HepG2 (cell line): ENCODE measurements around the gene TPSB2. TPM values are rescaled to one million over a fixed set of nuclear protein-coding genes. Genes with fewer than 3 reads are reported as not detected.
"Not testable (repeated sequence)": the region's sequence is repeated elsewhere in the genome, so short reads cannot be mapped to it uniquely, and the experiment has no call there.

ENCODE experiments used
- ATAC-seq: fragments of 200-7000 bp; cut with Tn5 transposase; 3 replicates; pipeline ENCODE4 v1.9.1; 2020; ENCODE audit warnings: mild to moderate bottlenecking, moderate library complexity
- Bru-seq: library from RNA; stranded (reverse); fragments of 400-500 nt; gene quantifications from one replicate; lab custom pipeline; 2021; lab: Mats Ljungman, UMichigan
- BruChase-seq, 2 experiments: library from RNA; stranded (reverse); fragments of 400-500 nt; gene quantifications; one replicate each; lab custom pipeline; 2021; lab: Mats Ljungman, UMichigan
- BruUV-seq: library from RNA; stranded (reverse); fragments of 400-500 nt; replicated peaks from 2 replicates; lab custom pipeline; 2021; lab: Mats Ljungman, UMichigan
- CTCF ChIA-PET: fragments of 300-600 bp; formaldehyde crosslinking; extraction: SDS; loops from one replicate; lab custom pipeline; 2021; ENCODE audit warnings: low total read pairs, inconsistent platforms, low intra/inter-chr PET ratio; lab: Yijun Ruan, JAX
- POLR2A ChIA-PET: fragments of 350-600 bp; sonication (Branson Sonifier 250); formaldehyde crosslinking; loops from one replicate; lab custom pipeline; 2020; ENCODE audit warnings: antibody characterized with exemption, inconsistent platforms; lab: Yijun Ruan, JAX
- DNase-seq: peaks from one replicate; pipeline ENCODE4 v3.0.0-alpha.2; 2015; ENCODE audit warnings: low spot score
- FAIRE-seq: peaks from 3 replicates; lab custom pipeline; 2011; peaks lifted over from hg19 to GRCh38; lab: Jason Lieb, UNC
- H2AFZ ChIP-seq: one replicate; pipeline ENCODE4 v1.6.1; 2011; ENCODE audit warnings: low read length, inconsistent platforms
- H3K27ac ChIP-seq: fragments of 300-600 bp; 3 replicates; pipeline ENCODE4 v1.8.0; 2011; ENCODE audit warnings: mixed run types, mild to moderate bottlenecking, mixed read lengths, low read length, inconsistent platforms; ENCODE audit not compliant: insufficient read depth; ENCODE audit errors: extremely low read length
- H3K27me3 ChIP-seq, 2 experiments: fragments of 200-600 bp in 1 of 2; 2 replicates in 1 of 2; 3 replicates in 1 of 2; pipeline versions ENCODE4 v1.6.0 to v1.8.0; 2011; ENCODE audit warnings: low read length in 2 of 2, mild to moderate bottlenecking in 2 of 2, moderate library complexity in 2 of 2, inconsistent platforms in 1 of 2; ENCODE audit not compliant: insufficient read depth in 2 of 2, control insufficient read depth in 1 of 2
- H3K36me3 ChIP-seq, 2 experiments: fragments of 200-600 bp in 1 of 2; replicated peaks in 1 of 2; 2 replicates in 1 of 2; 3 replicates in 1 of 2; pipeline versions ENCODE4 v1.5.1 to v1.8.0; 2011; ENCODE audit warnings: low read length in 2 of 2, inconsistent platforms in 1 of 2; ENCODE audit not compliant: insufficient read depth in 2 of 2, control insufficient read depth in 1 of 2
- H3K4me1 ChIP-seq: 2 replicates; pipeline ENCODE4 v1.5.1; 2012; ENCODE audit warnings: low read length, inconsistent platforms; ENCODE audit not compliant: insufficient read depth
- H3K4me2 ChIP-seq: 2 replicates; pipeline ENCODE4 v1.6.0; 2011; ENCODE audit warnings: low read depth, low read length, inconsistent platforms
- H3K4me3 ChIP-seq, 3 experiments: fragments of 200-600 bp in 1 of 3; sonication (generic), shearing (Covaris generic) in 1 of 3; replicated peaks in 1 of 3; 2 replicates each; pipeline ENCODE4 v1.5.1; 2011 to 2016; ENCODE audit warnings: low read length in 3 of 3, inconsistent platforms in 2 of 3, low read depth in 2 of 3, mild to moderate bottlenecking in 2 of 3, control low read depth in 1 of 3, mixed read lengths in 1 of 3; ENCODE audit not compliant: insufficient read depth in 1 of 3
- H3K79me2 ChIP-seq: one replicate; pipeline ENCODE4 v1.6.1; 2011; ENCODE audit warnings: low read length, inconsistent platforms; ENCODE audit not compliant: insufficient read depth
- H3K9ac ChIP-seq: 2 replicates; pipeline ENCODE4 v1.6.0; 2011; ENCODE audit warnings: mild to moderate bottlenecking, low read depth, low read length, inconsistent platforms; ENCODE audit not compliant: insufficient read depth
- H3K9me3 ChIP-seq: 2 replicates; pipeline ENCODE4 v1.5.1; 2012; ENCODE audit warnings: mild to moderate bottlenecking, low read length
- H4K20me1 ChIP-seq: 2 replicates; pipeline ENCODE4 v1.6.0; 2011; ENCODE audit warnings: inconsistent platforms, mild to moderate bottlenecking, low read length, moderate library complexity; ENCODE audit not compliant: insufficient read depth
- HMG20B ChIP-seq: conservative IDR thresholded peaks from 2 replicates; pipeline ENCODE4 v1.6.1; 2016; ENCODE audit warnings: missing genetic modification reagents, missing compliant biosample characterization
- MAFG ChIP-seq: sonication (generic); formaldehyde crosslinking; IDR thresholded peaks from 2 replicates; pipeline ENCODE4 v1.5.1; 2020; ENCODE audit warnings: mild to moderate bottlenecking, missing genetic modification reagents
- MAFK ChIP-seq, 2 experiments: IDR thresholded peaks in 1 of 2; conservative IDR thresholded peaks in 1 of 2; 2 replicates each; pipeline ENCODE4 v1.6.1; 2011; ENCODE audit warnings: improper control_type of control experiment in 2 of 2, low read length in 2 of 2
- NPAS2 ChIP-seq: sonication (generic); formaldehyde crosslinking; IDR thresholded peaks from 2 replicates; pipeline ENCODE4 v1.8.0; 2022; ENCODE audit warnings: mild to moderate bottlenecking, missing genetic modification reagents, borderline replicate concordance
- POGZ ChIP-seq: sonication (generic); formaldehyde crosslinking; IDR thresholded peaks from 2 replicates; pipeline ENCODE4 v1.4.0; 2020; ENCODE audit warnings: mild to moderate bottlenecking, missing genetic modification reagents
- ZSCAN29 ChIP-seq: sonication (generic); formaldehyde crosslinking; conservative IDR thresholded peaks from 2 replicates; pipeline ENCODE4 v1.4.0; 2020; ENCODE audit warnings: mild to moderate bottlenecking, missing genetic modification reagents
- WGBS: methylation state at CpG from one replicate; pipeline ENCODE4 v1.1.6; 2017; ENCODE audit warnings: low lambda C conversion rate; 5-methylcytosine and 5-hydroxymethylcytosine counted together
- in situ Hi-C: cut with HindIII; loops from 2 replicates; pipeline ENCODE4 v1.10.0; 2017; ENCODE audit warnings: low pct_unique_long_range_greater_than_20kb; ENCODE audit not compliant: extremely low pct_ligation_motif_present
- intact Hi-C: fragments of 100-400 bp; cut with micrococcal nuclease; formaldehyde crosslinking; loops from one replicate; pipeline ENCODE4 v1.10.0; 2022; ENCODE audit not compliant: unreplicated experiment
- long read RNA-seq, 2 experiments: library from RNA in 1 of 2; library from polyadenylated mRNA in 1 of 2; stranded (forward) in 1 of 2; unstranded in 1 of 2; transcript quantifications; one replicate each; pipeline ENCODE4 v2.0.0, GENCODE V29; 2019 to 2022
- polyA minus RNA-seq, 3 experiments: library from RNA; depleted of rRNA, polyadenylated mRNA; stranded (reverse); fragments of >200 nt; gene quantifications; 2 replicates each; pipeline ENCODE4 v1.2.3, GENCODE V29; 2011; ENCODE audit warnings: low replicate concordance in 1 of 3
- polyA plus RNA-seq, 8 experiments: library from polyadenylated mRNA; depleted of rRNA in 3 of 8; stranded (reverse) in 7 of 8; unstranded in 1 of 8; fragments of >200 nt; fragmentation: Illumina TruSeq in 4 of 8; extraction: Trizol in 4 of 8; gene quantifications; 2 replicates each; pipeline versions ENCODE4 v1.2.1 to v1.2.3, GENCODE V29; 2011 to 2016; ENCODE audit warnings: low read depth in 4 of 8, missing spikeins in 1 of 8, mixed read lengths in 1 of 8; ENCODE audit not compliant: insufficient read depth in 1 of 8
- total RNA-seq, 5 experiments: library from RNA; depleted of rRNA; stranded (reverse); fragments of >200 nt; fragmentation: Illumina TruSeq; extraction: Trizol; gene quantifications; 2 replicates each; pipeline ENCODE4 v1.2.3, GENCODE V29; 2016; ENCODE audit warnings: low read depth in 1 of 5
- TF ChIP-seq, protein P1 (sequence below): sonication (generic); formaldehyde crosslinking; IDR thresholded peaks from 2 replicates; pipeline ENCODE4 v1.4.0; 2020; ENCODE audit warnings: mild to moderate bottlenecking, missing genetic modification reagents

The TPSB2 gene
- not detected in 2 replicates for total RNA-seq (2016; rRNA removed; fragmentation: Illumina TruSeq; extraction: Trizol)
- total RNA-seq (2016; cell fraction: cytosol; rRNA removed; fragmentation: Illumina TruSeq; extraction: Trizol; ENCODE audit: low read depth), result not detected in 2 replicates
- total RNA-seq (2016; cell fraction: insoluble cytoplasmic fraction; rRNA removed; fragmentation: Illumina TruSeq; extraction: Trizol), result not detected in 2 replicates
- not detected in 2 replicates for total RNA-seq (2016; cell fraction: membrane; rRNA removed; fragmentation: Illumina TruSeq; extraction: Trizol)
- total RNA-seq (2016; cell fraction: nucleus; rRNA removed; fragmentation: Illumina TruSeq; extraction: Trizol), result not detected in 2 replicates
- 0.14 TPM in 1 of 2 replicates, not detected in the other for polyA plus RNA-seq (2011; rRNA removed)
- polyA plus RNA-seq (2011; cell fraction: cytosol; rRNA removed), result 0.14 and 0.15 TPM in 2 replicates
- polyA plus RNA-seq (2011; cell fraction: nucleus; rRNA removed), result 0.11 TPM in 1 of 2 replicates, not detected in the other
- not detected in 2 replicates for polyA plus RNA-seq (2012)
- polyA plus RNA-seq (2016; cell fraction: cytosol; fragmentation: Illumina TruSeq; extraction: Trizol; ENCODE audit: low read depth), result not detected in 2 replicates
- not detected in 2 replicates for polyA plus RNA-seq (2016; cell fraction: insoluble cytoplasmic fraction; fragmentation: Illumina TruSeq; extraction: Trizol; ENCODE audit: low read depth)
- not detected in 2 replicates for polyA plus RNA-seq (2016; cell fraction: membrane; fragmentation: Illumina TruSeq; extraction: Trizol; ENCODE audit: low read depth)
- polyA plus RNA-seq (2016; cell fraction: nucleus; fragmentation: Illumina TruSeq; extraction: Trizol; ENCODE audit: insufficient read depth, low read depth), result not detected in 2 replicates
- not detected in 2 replicates for polyA minus RNA-seq (2011; rRNA and poly(A)+ RNA removed; ENCODE audit: low replicate concordance)
- polyA minus RNA-seq (2011; cell fraction: cytosol; rRNA and poly(A)+ RNA removed), result not detected in 2 replicates
- polyA minus RNA-seq (2011; cell fraction: nucleus; rRNA and poly(A)+ RNA removed), result not detected in 2 replicates
- not detected for Bru-seq, nascent RNA
- not detected for BruChase-seq, experiment 1, labeled RNA remaining after a 6-hour chase
- not detected for BruChase-seq, experiment 2, labeled RNA remaining after a 2-hour chase
- long read RNA-seq, experiment 1, partial matches to known transcripts, result 0 of 1 reads
- long read RNA-seq, experiment 1, other reads (novel, unspliced or antisense), result 0 of 1 reads
- long read RNA-seq, experiment 2, result 0 reads

DNA sequence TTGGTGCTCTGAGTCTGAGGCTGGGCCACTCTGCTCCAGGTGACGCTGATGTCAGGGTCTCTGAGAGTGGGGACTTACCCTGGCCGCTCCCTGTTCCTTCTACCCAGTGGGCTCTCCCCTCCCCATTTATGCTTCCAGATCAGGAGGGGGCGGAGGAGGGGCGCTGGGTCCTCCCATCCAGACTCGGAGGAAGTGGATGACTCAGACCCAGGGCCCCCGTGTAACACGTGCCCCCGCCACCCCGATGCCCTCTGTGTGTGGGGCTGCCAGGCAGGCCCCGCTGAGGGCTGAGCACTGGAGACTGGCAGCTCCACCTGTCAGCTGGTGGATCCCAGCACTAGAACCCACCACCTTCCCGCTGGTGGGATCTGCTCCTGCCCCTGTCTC lies at the start of gene TPSB2:
TSS of gene TPSB2 (minus strand) at position 101 of the 387 bp plus-strand sequence. CDS start 233 bp downstream, outside the sequence.
- H3K9ac ChIP-seq, CTCF ChIA-PET, H3K4me2 ChIP-seq, intact Hi-C loops, H3K79me2 ChIP-seq, H4K20me1 ChIP-seq, FAIRE-seq, POLR2A ChIA-PET, BruUV-seq, H3K36me3 ChIP-seq, H3K4me1 ChIP-seq, ATAC-seq, H3K4me3 ChIP-seq, DNase-seq, in situ Hi-C loops, H3K27ac ChIP-seq, H2AFZ ChIP-seq, H3K9me3 ChIP-seq: not testable (repeated sequence)
- WGBS, result no CpG with 5 or more reads among the region's 11 CpGs
- H3K27me3 ChIP-seq, result peaks cover 7 to 10% of the 10 kb centered on the region in 2 experiments; a peak in 4 of 5 replicates

DNA sequence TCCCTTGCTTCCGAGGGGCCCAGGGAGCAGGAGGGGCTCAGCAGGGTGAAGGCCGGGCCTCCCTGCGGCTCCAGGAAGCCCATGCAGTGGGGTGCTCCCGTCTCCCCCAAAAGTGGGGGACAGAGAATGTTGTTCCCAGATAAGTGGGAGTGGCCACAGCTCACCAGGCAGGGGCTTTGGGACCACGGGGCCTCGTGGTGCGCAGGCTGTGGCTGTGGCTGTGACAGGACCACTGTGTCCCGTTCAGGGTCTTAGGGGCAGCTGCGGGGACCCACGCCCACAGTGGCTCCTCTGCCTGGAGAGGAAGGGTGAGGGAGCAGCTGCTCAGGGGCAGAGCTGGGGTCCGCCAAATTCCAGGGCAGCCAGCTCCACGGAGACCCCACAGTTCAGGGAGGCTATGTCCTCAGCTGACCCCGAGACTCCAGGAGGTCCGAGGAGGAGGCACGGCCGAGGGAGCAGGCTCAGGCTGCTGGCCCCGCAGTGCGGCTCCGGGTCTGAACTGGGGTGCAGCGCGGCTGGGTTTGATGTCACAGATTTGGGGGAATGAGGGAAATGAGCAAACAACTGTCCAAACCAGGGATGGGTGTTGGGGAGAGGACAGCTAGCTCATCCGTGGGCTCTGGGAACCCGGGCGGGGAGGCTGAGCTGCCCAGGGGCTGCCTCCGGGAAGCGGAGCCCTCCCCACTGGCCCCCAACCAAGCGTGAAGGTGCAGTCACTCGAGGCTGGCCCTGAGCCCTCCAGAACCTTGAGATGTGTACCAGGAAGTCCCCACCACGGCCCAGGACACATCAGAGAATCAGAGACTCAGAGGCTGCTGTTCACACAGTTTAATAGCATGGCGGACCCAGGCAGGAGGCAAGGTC lies 49.3 kb upstream of the TPSB2 start:
- no peak overlapping the region for H3K4me3 ChIP-seq
- ATAC-seq, result no peak
- no peaks in the 10 kb centered on the region for H3K79me2 ChIP-seq
- ChIA-PET CTCF (no interaction called here), POLR2A (no interaction called here)
- intact Hi-C loops (no loop called here), in situ Hi-C loops (no loop called here)
- no TSS peak for BruUV-seq
- H3K27me3 ChIP-seq, result peaks cover 35 to 85% of the 10 kb centered on the region in 2 experiments
- H2AFZ ChIP-seq, result no peak overlapping the region
- H3K4me1 ChIP-seq, result no peaks in the 10 kb centered on the region
- H3K27ac ChIP-seq, result no peak overlapping the region
- H3K36me3 ChIP-seq, result no peaks in the 10 kb centered on the region
- no peak for FAIRE-seq
- no peak for DNase-seq
- H3K9me3 ChIP-seq, result no peaks in the 10 kb centered on the region
- H4K20me1 ChIP-seq, result no peaks in the 10 kb centered on the region
- H3K9ac ChIP-seq, result no peak overlapping the region
- WGBS, result 25% methylated on average over 13 of the region's 30 CpGs
- no peak overlapping the region for H3K4me2 ChIP-seq
- TF ChIP-seq MAFK (conservative IDR thresholded peaks at IDR 0.05 in 1 of 2, IDR thresholded peaks at IDR 0.05 in 1 of 2; ENCODE audit: low read length in 2 of 2) (no peak), ZSCAN29 (CRISPR knock-in tag) (no peak), NPAS2 (CRISPR knock-in tag) (no peak), POGZ (no peak), MAFG (CRISPR knock-in tag) (no peak), HMG20B (no peak)
- TF ChIP-seq, protein P1, sequence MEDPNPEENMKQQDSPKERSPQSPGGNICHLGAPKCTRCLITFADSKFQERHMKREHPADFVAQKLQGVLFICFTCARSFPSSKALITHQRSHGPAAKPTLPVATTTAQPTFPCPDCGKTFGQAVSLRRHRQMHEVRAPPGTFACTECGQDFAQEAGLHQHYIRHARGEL (CRISPR knock-in tag), result no peak
